PC-3 (cell line): ENCODE measurements around the gene REEP6.

Experiments
- EZH2 ChIP-seq: fragments of 300-600 bp; sonication (generic); IDR thresholded peaks from one replicate; pipeline ENCODE4 v1.6.1; 2017; ENCODE audit warnings: antibody characterized with exemption, mild to moderate bottlenecking, low read length; ENCODE audit not compliant: unreplicated experiment
- TF ChIP-seq, protein P1 (sequence below): fragments of 300-600 bp; sonication (generic); conservative IDR thresholded peaks from 2 replicates; pipeline ENCODE4 v1.5.1; 2017; ENCODE audit warnings: antibody characterized with exemption, low read depth, mild to moderate bottlenecking, low read length

DNA sequence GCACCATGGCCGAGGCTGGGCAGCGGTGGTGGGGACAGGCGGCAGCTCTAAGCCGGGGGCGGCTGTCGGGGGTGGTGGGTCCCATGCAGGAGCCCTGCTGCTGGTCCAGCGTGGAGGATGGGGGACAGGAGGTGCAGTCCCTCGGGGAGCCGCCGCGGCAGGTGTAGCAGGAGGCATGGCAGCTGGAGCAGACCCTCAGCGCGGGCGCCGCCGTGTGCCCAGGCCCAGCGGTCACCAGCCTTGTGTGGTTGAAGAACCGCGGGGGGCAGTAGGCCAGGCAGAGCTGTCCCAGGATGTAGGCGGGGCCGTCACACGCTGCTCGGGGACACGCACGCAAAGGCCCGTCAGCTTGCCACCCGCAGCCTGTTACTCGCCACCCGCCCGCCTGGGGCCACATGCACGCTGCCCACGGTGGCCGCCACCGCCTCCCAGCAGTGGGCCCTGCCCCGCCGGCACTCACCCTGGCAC is 9.1 kb upstream of the REEP6 start:
- TF ChIP-seq, protein P1, sequence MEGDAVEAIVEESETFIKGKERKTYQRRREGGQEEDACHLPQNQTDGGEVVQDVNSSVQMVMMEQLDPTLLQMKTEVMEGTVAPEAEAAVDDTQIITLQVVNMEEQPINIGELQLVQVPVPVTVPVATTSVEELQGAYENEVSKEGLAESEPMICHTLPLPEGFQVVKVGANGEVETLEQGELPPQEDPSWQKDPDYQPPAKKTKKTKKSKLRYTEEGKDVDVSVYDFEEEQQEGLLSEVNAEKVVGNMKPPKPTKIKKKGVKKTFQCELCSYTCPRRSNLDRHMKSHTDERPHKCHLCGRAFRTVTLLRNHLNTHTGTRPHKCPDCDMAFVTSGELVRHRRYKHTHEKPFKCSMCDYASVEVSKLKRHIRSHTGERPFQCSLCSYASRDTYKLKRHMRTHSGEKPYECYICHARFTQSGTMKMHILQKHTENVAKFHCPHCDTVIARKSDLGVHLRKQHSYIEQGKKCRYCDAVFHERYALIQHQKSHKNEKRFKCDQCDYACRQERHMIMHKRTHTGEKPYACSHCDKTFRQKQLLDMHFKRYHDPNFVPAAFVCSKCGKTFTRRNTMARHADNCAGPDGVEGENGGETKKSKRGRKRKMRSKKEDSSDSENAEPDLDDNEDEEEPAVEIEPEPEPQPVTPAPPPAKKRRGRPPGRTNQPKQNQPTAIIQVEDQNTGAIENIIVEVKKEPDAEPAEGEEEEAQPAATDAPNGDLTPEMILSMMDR: no peak
- TF ChIP-seq EZH2: no peak
